MG63 (cell line): ENCODE data around the gene LTBP2. TPM values are rescaled to one million over a fixed set of nuclear protein-coding genes. Genes with fewer than 3 reads are reported as not detected.
A peak's percentile ranks its signal among the peaks of the same experiment; 100 is the strongest.

Source experiments
- DNase-seq: peaks from one replicate; pipeline ENCODE4 v3.0.0-alpha.2; 2020
- H3K27me3 ChIP-seq: fragments of 250-450 bp; sonication (Bioruptor Pico); 2 replicates; pipeline ENCODE4 v1.5.1; 2020; ENCODE audit warnings: mild to moderate bottlenecking, moderate library complexity
- H3K36me3 ChIP-seq: fragments of 250-450 bp; sonication (Bioruptor Pico); 2 replicates; pipeline ENCODE4 v1.5.1; 2020; ENCODE audit warnings: mild to moderate bottlenecking, moderate library complexity
- H3K4me3 ChIP-seq: fragments of 250-450 bp; sonication (Bioruptor Pico); 2 replicates; pipeline ENCODE4 v1.5.1; 2020; ENCODE audit warnings: mild to moderate bottlenecking, moderate library complexity
- H3K9me3 ChIP-seq: fragments of 250-450 bp; sonication (Bioruptor Pico); 2 replicates; pipeline ENCODE4 v1.5.1; 2020; ENCODE audit warnings: mild to moderate bottlenecking, moderate library complexity
- total RNA-seq: library from RNA; depleted of rRNA; stranded (reverse); fragments of >200 nt; shearing (Covaris generic); gene quantifications from 2 replicates; pipeline ENCODE4 v1.2.3, GENCODE V29; 2014; ENCODE audit warnings: low replicate concordance

Gene LTBP2
- total RNA-seq, 1 experiment from 2014 or later = 4.5 TPM

DNA sequence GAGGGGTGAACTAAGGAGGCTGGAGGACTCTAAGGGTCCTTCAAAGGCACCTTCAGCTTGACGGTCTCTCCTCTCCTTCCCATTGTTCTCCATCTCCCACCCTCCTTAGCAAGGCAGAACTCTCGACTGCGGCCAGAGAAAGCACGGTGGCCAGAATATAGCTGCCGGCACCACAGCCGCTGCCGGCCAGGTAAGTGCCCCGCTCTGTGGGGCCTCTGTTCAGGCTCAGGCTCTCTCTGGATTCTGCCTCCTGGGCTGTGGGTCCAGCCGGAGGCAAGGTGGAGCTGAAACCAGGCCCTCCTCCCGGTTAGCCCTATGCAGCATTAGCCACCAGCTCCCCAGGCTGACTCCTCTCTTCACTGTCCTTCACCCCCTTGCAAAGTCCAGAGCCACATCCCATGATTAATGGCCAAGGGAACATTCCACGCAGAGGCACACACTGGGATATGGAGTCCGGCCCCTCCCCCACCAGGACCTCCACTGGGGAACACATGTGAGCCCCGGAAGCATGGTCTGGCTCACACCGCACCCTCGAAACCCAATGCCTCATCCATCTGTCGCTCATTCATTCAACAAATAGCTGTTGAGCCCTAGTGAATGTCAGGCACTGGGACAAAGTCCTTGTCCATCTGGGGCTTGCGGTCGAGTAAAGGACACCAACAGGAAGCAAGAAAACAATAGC lies 25.2 kb downstream of the LTBP2 start:
- no peak overlapping the region for H3K4me3 ChIP-seq
- no peaks in the 10 kb centered on the region for H3K36me3 ChIP-seq
- no peaks in the 10 kb centered on the region for H3K9me3 ChIP-seq
- DNase-seq = no peak
- no peaks in the 10 kb centered on the region for H3K27me3 ChIP-seq

DNA sequence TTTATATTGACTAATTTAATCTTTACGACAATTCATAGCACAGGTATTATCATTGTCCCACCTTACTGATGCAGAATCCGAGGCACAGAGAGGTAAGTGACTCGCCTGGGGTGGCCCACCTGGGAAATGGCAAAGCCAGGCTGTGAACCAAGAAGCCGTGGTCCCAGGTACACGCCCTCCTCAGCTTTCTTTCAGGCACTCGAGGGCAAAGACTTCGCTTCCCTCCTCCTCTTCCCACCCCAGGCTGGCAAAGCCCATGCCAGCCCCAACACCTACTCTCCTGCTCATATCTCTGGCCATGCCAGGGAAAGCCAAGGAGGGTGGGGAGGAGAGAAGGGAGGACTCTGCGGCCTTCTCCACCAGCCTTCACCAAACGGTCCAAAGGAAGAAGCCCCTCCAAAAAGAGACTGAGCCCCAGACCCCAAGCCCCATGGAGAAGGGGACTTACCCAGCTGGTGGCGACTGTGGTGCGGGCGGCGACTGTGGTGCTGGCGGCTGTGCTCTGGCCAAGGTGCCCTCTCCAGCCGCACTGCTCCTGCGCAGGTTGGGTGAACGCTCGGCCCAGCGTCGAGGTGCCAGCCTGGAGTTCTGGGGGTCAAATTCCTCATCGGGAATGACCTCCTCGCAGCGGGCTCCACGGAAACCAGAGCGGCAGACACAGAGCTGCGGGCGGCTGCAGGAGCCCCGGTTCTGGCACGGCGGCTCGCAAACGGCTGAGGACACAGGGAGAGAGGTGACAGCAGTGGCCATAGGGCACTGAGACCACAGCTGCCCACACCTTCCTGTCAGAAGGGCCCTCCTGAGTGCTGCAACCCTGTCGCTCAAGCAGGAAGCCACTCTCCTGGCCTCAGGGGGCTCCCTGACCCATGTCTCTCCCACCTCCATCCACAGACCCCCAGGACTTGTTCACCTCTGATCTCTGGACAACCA lies 26.4 kb downstream of the LTBP2 start:
- DNase-seq = no peak
- H3K9me3 ChIP-seq = no peaks in the 10 kb centered on the region
- no peaks in the 10 kb centered on the region for H3K36me3 ChIP-seq
- H3K27me3 ChIP-seq = no peaks in the 10 kb centered on the region
- no peak overlapping the region for H3K4me3 ChIP-seq

- DNase-seq = no peak
- Histone ChIP-seq H3K27me3 (no peaks in the 10 kb centered on the region), H3K4me3 (no peak overlapping the region), H3K9me3 (no peaks in the 10 kb centered on the region), H3K36me3 (no peaks in the 10 kb centered on the region)
Observed at GRCh38 chr14:74584951-74585350, 27.1 kb downstream of the LTBP2 start.

GRCh38 chr14:74583689-74584434 lies 28.2 kb downstream of the LTBP2 start:
- H3K27me3 ChIP-seq = no peaks in the 10 kb centered on the region
- H3K9me3 ChIP-seq = no peaks in the 10 kb centered on the region
- H3K36me3 ChIP-seq = no peaks in the 10 kb centered on the region
- no peak overlapping the region for H3K4me3 ChIP-seq
- peak; percentile 30 for DNase-seq

GRCh38 chr14:74582910-74583581 lies 29.0 kb downstream of the LTBP2 start:
- H3K4me3 ChIP-seq = no peak overlapping the region
- H3K27me3 ChIP-seq = no peaks in the 10 kb centered on the region
- no peaks in the 10 kb centered on the region for H3K9me3 ChIP-seq
- H3K36me3 ChIP-seq = no peaks in the 10 kb centered on the region
- peak; percentile 70 for DNase-seq

- H3K4me3 ChIP-seq = no peak overlapping the region
- DNase-seq = no peak
- H3K27me3 ChIP-seq = no peaks in the 10 kb centered on the region
- no peaks in the 10 kb centered on the region for H3K36me3 ChIP-seq
- H3K9me3 ChIP-seq = no peaks in the 10 kb centered on the region
Observed at GRCh38 chr14:74580275-74580672, 31.8 kb downstream of the LTBP2 start.

DNA sequence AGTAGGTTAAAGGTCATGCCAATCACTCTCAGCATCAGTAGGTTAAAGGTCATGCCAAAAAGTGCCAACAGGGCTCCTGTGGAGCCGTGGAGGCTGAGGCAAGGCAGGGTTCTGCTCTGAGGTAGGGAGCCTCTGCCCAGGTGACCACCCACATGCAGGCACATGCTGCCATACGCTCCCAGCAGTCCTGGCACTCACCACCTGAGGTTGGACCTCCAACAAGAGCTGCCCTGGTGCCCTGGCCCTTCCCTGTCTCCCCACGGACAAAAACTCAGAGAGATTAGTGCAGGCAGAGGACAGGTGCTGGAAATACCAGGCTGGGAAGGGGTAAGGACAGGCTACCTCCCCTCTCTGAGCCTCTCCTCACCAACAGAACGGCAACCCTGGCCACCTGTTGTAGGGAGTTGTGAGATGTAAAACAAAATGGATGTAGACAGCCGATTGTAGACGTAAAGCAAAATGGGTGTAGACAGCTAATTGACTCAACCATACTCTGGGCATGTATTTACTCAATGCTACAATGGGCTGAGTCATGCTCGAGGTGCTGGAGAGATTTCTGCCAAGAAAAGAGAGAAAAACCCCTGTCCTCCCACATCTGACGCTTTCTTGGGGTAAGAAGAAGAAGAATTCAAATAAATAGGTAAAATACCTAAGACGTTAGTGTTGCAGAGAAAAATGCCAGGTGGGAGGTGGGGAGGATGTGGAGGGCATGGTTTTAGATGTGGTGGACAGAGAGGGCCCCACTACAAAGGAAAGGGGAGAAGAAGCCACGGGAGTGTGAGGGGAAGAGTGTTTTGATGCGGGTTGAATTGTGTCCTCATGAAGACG lies 32.4 kb downstream of the LTBP2 start:
- DNase-seq = peak; percentile 51
- H3K9me3 ChIP-seq = no peaks in the 10 kb centered on the region
- no peaks in the 10 kb centered on the region for H3K27me3 ChIP-seq
- H3K4me3 ChIP-seq = no peak overlapping the region
- no peaks in the 10 kb centered on the region for H3K36me3 ChIP-seq

GRCh38 chr14:74578479-74578878 lies 33.6 kb downstream of the LTBP2 start:
- no peak for DNase-seq
- Histone ChIP-seq H3K36me3 (no peaks in the 10 kb centered on the region), H3K27me3 (no peaks in the 10 kb centered on the region), H3K9me3 (no peaks in the 10 kb centered on the region), H3K4me3 (no peak overlapping the region)

- H3K36me3 ChIP-seq = no peaks in the 10 kb centered on the region
- no peak overlapping the region for H3K4me3 ChIP-seq
- no peak for DNase-seq
- no peaks in the 10 kb centered on the region for H3K27me3 ChIP-seq
- no peaks in the 10 kb centered on the region for H3K9me3 ChIP-seq
Observed at GRCh38 chr14:74577948-74578275, 34.1 kb downstream of the LTBP2 start.

DNA sequence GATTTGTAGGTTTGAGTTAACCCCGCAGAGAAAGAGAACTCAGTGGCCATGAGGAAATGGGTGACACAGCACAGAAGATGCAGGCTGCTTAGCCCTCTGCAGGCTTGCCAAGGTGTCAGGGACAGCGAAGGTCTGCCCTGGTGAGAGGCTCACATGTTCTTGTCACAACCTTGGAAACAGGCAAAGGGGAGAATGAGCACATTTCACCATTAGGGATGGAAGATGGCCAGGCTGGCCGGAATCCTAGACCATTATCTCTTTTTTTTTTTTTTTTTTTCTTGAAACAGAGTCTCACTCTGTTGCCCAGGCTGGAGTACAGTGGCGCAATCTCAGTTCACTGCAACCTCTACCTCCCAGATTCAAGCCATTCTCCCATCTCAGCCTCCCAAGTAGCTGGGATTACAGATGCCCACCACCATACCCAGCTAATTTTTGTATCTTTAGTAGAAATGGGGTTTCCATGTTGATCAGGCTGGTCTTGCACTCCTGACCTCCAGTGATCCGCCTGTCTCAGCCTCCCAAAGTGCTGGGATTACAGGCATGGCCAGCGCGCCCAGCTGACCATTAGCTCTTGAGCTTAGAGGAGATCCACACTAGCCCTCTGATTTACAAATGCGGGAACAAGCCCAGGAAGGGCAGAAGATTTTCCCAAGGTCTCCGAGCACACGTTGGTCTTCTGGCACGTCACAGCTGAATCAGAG lies 34.6 kb downstream of the LTBP2 start:
- no peak overlapping the region for H3K4me3 ChIP-seq
- no peaks in the 10 kb centered on the region for H3K9me3 ChIP-seq
- no peak for DNase-seq
- no peaks in the 10 kb centered on the region for H3K36me3 ChIP-seq
- no peaks in the 10 kb centered on the region for H3K27me3 ChIP-seq

DNA sequence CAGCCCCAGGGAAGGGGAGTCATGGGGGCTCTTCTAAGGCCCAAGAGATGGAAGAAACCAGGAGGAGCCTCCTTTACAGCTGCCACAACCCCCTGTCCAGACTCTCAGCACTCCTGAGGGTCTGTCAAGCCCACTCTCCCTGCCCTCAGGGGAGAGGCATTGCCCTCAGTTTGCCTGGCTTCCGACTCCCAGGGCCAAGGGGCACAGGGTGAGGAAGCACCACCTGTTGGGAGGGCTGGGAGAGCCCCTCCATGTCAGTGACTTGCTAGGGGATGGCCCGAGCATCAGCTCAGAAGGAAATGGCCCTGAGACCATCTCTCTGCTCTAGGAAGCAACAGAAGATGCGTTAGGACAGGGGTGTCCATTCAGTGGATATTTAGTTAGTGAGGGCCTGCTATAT lies 36.1 kb downstream of the LTBP2 start:
- no peaks in the 10 kb centered on the region for H3K9me3 ChIP-seq
- no peak for DNase-seq
- H3K27me3 ChIP-seq = no peaks in the 10 kb centered on the region
- no peak overlapping the region for H3K4me3 ChIP-seq
- H3K36me3 ChIP-seq = no peaks in the 10 kb centered on the region

DNA sequence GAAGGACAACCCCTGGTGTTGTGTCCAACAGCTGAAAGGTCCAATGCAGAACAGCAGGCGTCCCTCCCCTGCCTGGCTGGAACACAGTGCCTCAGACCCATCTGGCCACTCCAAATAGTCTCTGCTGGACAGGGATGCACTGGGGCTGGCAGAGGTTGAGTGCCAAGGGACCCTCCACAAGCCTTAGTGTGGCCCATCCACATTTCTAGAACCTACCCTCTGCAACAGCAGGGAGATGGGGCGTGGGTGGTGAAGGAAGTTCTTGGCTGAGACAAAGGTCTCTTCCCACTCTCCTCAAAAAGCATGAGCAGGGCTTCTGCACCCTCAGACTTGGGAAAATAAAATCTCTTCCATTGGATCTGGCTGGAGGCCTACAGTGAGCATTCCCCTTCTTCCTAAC lies 36.5 kb downstream of the LTBP2 start:
- no peak for DNase-seq
- no peaks in the 10 kb centered on the region for H3K9me3 ChIP-seq
- H3K36me3 ChIP-seq = no peaks in the 10 kb centered on the region

DNA sequence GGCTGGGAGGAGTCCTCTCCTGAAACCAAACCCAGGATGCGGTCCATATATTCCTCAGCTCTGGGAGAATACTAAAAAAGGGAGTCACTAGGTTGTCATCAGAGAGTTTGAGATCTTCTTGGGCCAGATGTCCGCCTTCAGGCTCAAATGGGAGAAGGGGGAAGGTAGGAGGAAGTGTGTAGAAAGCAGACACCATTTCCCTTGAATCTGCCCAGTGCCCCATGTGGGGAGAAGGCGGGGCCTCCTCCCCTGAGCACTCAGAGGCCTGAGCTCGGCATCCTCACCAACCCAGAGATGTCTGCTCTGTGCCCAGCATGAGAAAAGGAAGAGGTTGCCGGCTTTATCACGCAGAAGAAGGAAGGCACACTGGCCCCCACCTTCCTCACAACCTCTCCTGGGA lies 37.3 kb downstream of the LTBP2 start:
- no peak overlapping the region for H3K4me3 ChIP-seq
- H3K27me3 ChIP-seq = no peaks in the 10 kb centered on the region
- DNase-seq = no peak
- no peaks in the 10 kb centered on the region for H3K9me3 ChIP-seq
- no peaks in the 10 kb centered on the region for H3K36me3 ChIP-seq

More for the DNA sequence above, 36.5 kb downstream of the LTBP2 start:
- Histone ChIP-seq H3K4me3 (no peak overlapping the region), H3K27me3 (no peaks in the 10 kb centered on the region)

GRCh38 chr14:74574090-74574433 lies 38.0 kb downstream of the LTBP2 start:
- no peaks in the 10 kb centered on the region for H3K27me3 ChIP-seq
- DNase-seq = no peak
- no peaks in the 10 kb centered on the region for H3K9me3 ChIP-seq
- no peak overlapping the region for H3K4me3 ChIP-seq
- no peaks in the 10 kb centered on the region for H3K36me3 ChIP-seq

DNA sequence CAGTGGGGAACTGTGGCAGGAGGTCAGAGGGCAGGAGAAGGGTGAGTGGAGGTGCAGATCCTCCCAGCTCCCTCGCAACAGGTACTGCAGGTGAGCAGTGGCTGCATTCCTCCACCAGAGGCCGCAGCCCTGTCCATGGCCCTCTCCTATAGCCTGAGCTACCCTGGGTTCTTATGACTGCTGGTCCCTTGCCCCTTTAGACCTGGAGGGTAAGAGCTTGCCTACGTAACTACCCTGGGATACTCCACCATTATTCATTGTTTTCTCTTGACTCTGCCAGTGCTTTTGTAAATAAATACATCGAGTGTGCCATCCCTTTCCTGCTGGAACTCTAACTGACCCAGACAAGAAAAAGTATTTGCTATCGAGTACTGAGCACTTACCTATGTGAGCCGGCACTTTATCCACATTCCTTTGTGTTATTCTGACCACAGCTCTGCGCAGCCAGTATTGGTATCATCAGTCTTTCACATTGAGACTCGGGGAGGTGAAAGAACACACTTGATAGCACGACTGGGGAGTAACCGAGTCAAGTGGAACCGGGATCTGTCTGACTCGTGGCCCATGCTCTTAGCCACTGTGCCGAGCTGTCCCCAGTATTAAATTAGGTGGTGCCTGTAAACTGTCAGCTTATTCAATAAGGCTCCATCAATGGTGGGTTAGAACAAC lies 38.5 kb downstream of the LTBP2 start:
- Histone ChIP-seq H3K36me3 (no peaks in the 10 kb centered on the region), H3K27me3 (no peaks in the 10 kb centered on the region), H3K4me3 (no peak overlapping the region), H3K9me3 (no peaks in the 10 kb centered on the region)
- DNase-seq = no peak
